ENCODE results near the gene CHST4. TPM values are rescaled to one million over a fixed set of nuclear protein-coding genes. Genes with fewer than 3 reads are reported as not detected.

Gene CHST4
- total RNA-seq, 1 experiment from 2014 or later, result 5.9 TPM

DNA sequence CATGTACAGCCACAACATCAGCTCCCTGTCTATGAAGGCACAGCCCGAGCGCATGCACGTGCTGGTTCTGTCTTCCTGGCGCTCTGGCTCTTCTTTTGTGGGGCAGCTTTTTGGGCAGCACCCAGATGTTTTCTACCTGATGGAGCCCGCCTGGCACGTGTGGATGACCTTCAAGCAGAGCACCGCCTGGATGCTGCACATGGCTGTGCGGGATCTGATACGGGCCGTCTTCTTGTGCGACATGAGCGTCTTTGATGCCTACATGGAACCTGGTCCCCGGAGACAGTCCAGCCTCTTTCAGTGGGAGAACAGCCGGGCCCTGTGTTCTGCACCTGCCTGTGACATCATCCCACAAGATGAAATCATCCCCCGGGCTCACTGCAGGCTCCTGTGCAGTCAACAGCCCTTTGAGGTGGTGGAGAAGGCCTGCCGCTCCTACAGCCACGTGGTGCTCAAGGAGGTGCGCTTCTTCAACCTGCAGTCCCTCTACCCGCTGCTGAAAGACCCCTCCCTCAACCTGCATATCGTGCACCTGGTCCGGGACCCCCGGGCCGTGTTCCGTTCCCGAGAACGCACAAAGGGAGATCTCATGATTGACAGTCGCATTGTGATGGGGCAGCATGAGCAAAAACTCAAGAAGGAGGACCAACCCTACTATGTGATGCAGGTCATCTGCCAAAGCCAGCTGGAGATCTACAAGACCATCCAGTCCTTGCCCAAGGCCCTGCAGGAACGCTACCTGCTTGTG is 10.7 kb downstream of the CHST4 start:
- no peaks in the 10 kb centered on the region for H3K79me2 ChIP-seq (ENCODE audit: insufficient read depth, low read length)
- H3K56ac ChIP-seq (ENCODE audit: insufficient read length, low read depth, low read length), result no peak overlapping the region
- no peak for DNase-seq
- H2BK120ac ChIP-seq (ENCODE audit: low read depth, low read length, poor library complexity, severe bottlenecking), result no peak overlapping the region
- no peaks in the 10 kb centered on the region for H3K27me3 ChIP-seq (ENCODE audit: insufficient read depth, low read length)
- no peak overlapping the region for H4K5ac ChIP-seq (ENCODE audit: insufficient read length, low read depth, low read length)
- no peak overlapping the region for H3K4me2 ChIP-seq (ENCODE audit: insufficient read depth, insufficient read length, low read length)
- no peak overlapping the region for H2AFZ ChIP-seq (ENCODE audit: low read length)
- no CpG with 5 or more reads among the region's 28 CpGs for WGBS (ENCODE audit: extremely low coverage, insufficient read length, low lambda C conversion rate)
- H2BK12ac ChIP-seq (ENCODE audit: insufficient read length, low read depth, low read length), result no peak overlapping the region
- Mint-ChIP-seq H3K27ac (no peak overlapping the region), H3K4me3 (no peak overlapping the region), H3K9me3 (no peaks in the 10 kb centered on the region), H3K4me1 (no peaks in the 10 kb centered on the region; a peak in 1 of 4 replicates), H3K27me3 (ENCODE audit: low read depth) (no peaks in the 10 kb centered on the region), H3K36me3 (ENCODE audit: insufficient read depth in 1 of 3, low read depth in 3 of 3) (no peaks in the 10 kb centered on the region)
- H3K18ac ChIP-seq (ENCODE audit: insufficient read length, low read depth, low read length), result no peak overlapping the region
- H3K79me1 ChIP-seq (ENCODE audit: insufficient read depth, low read depth, low read length, poor library complexity, severe bottlenecking), result no peaks in the 10 kb centered on the region
- H3K4ac ChIP-seq (ENCODE audit: low read depth, low read length), result no peak overlapping the region
- no peaks in the 10 kb centered on the region for H3K23me2 ChIP-seq (ENCODE audit: insufficient read length, low read depth, low read length, poor library complexity, severe bottlenecking)
- H4K8ac ChIP-seq (replicated peaks; ENCODE audit: insufficient read length, low read depth, low read length), result no peak overlapping the region
- H3K14ac ChIP-seq (ENCODE audit: insufficient read depth, low read length), result no peak overlapping the region
- H2BK5ac ChIP-seq (ENCODE audit: insufficient read length, low read length), result no peak overlapping the region
- H3K4me1 ChIP-seq (ENCODE audit: insufficient read depth, low read length), result no peaks in the 10 kb centered on the region
- H4K91ac ChIP-seq (ENCODE audit: insufficient read length, low read depth, low read length), result no peak overlapping the region
- no peaks in the 10 kb centered on the region for H3K9me3 ChIP-seq (ENCODE audit: control insufficient read depth, low read depth, low read length)
- no peak overlapping the region for H3K23ac ChIP-seq (ENCODE audit: insufficient read length, low read depth, low read length)
- no peak overlapping the region for H2BK15ac ChIP-seq (ENCODE audit: low read depth, low read length)
- H4K20me1 ChIP-seq (ENCODE audit: control insufficient read depth, insufficient read depth, insufficient read length), result no peaks in the 10 kb centered on the region
- no peak overlapping the region for H3K9ac ChIP-seq (ENCODE audit: extremely low read depth, insufficient read length, low read length)
- TF ChIP-seq, protein P1, sequence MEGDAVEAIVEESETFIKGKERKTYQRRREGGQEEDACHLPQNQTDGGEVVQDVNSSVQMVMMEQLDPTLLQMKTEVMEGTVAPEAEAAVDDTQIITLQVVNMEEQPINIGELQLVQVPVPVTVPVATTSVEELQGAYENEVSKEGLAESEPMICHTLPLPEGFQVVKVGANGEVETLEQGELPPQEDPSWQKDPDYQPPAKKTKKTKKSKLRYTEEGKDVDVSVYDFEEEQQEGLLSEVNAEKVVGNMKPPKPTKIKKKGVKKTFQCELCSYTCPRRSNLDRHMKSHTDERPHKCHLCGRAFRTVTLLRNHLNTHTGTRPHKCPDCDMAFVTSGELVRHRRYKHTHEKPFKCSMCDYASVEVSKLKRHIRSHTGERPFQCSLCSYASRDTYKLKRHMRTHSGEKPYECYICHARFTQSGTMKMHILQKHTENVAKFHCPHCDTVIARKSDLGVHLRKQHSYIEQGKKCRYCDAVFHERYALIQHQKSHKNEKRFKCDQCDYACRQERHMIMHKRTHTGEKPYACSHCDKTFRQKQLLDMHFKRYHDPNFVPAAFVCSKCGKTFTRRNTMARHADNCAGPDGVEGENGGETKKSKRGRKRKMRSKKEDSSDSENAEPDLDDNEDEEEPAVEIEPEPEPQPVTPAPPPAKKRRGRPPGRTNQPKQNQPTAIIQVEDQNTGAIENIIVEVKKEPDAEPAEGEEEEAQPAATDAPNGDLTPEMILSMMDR (conservative IDR thresholded peaks at IDR 0.05), result no peak
- no peak overlapping the region for H3K27ac ChIP-seq (ENCODE audit: insufficient read length, low read depth, low read length)
- H2BK20ac ChIP-seq (ENCODE audit: low read depth, low read length, poor library complexity, severe bottlenecking), result no peak overlapping the region
- H3T11ph ChIP-seq (ENCODE audit: low read length), result no peak overlapping the region
- H2AK5ac ChIP-seq (ENCODE audit: insufficient read length, low read length), result no peak overlapping the region
